Ascending aorta (tissue), 2 donors: ENCODE results near the gene MECR. TPM values are rescaled to one million over a fixed set of nuclear protein-coding genes. Genes with fewer than 3 reads are reported as not detected.

Experiments
- DNase-seq, 2 donors: peaks; one replicate each; pipeline ENCODE4 v3.0.0-alpha.2; 2019; ENCODE audit warnings: low spot score in 2 of 2
- H3K27ac ChIP-seq, 2 donors: fragments of 200-600 bp; sonication (generic); one replicate each; pipeline ENCODE4 v1.5.1; 2016 to 2017; ENCODE audit warnings: mild to moderate bottlenecking in 1 of 2
- H3K27me3 ChIP-seq: fragments of 200-600 bp; sonication (generic); one replicate; pipeline ENCODE4 v1.5.1; 2017
- H3K36me3 ChIP-seq, 2 donors: fragments of 200-600 bp; sonication (generic); one replicate each; pipeline ENCODE4 v1.5.1; 2016
- H3K4me1 ChIP-seq, 2 donors: fragments of 200-600 bp; sonication (generic); one replicate each; pipeline ENCODE4 v1.5.1; 2016 to 2017; ENCODE audit warnings: mild to moderate bottlenecking in 1 of 2
- H3K4me3 ChIP-seq, 2 donors: fragments of 200-600 bp; sonication (generic); one replicate each; pipeline ENCODE4 v1.5.1; 2016 to 2017; ENCODE audit warnings: mild to moderate bottlenecking in 1 of 2
- H3K9me3 ChIP-seq, 2 donors: fragments of 200-600 bp; sonication (generic); one replicate each; pipeline ENCODE4 v1.5.1; 2016
- CTCF ChIP-seq, 3 experiments: fragments of 200-600 bp in 2 of 3; fragments of 450-650 bp in 1 of 3; sonication (generic) in 2 of 3; IDR thresholded peaks; one replicate each; pipeline ENCODE4 v1.5.1; 2016 to 2019; ENCODE audit warnings: antibody characterized with exemption in 3 of 3, mild to moderate bottlenecking in 1 of 3, moderate library complexity in 1 of 3
- intact Hi-C: fragments of 100-400 bp; cut with DNase I; formaldehyde crosslinking; loops from one replicate; pipeline ENCODE4 v1.15.1; 2023
- total RNA-seq: library from RNA; depleted of rRNA; stranded (reverse); fragments of >200 nt; gene quantifications from one replicate; pipeline ENCODE4 v1.1.0, GENCODE V29; 2016

MECR gene
- total RNA-seq, 1 donor from 2014 or later: 1.2 TPM

DNA sequence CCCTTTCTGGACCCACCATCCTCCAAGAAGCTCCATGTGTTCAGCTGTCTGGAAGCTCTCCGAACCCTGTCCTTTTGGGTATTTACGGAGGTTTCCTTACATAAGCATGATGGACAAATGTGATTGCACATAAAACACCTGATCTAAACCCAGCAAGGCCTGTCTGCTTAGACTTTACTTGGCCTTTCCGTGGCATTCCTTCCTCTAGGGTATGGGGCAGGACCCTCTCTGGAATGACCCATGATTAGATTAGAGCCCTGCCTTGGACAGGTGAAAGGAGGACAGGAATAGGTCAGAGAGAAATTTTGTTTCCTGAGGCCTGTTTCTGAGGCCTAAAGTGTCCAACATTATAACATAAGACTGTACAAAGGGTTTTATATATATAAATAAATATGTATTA lies 22.4 kb upstream of the MECR start:
- H3K36me3 ChIP-seq: no peaks in the 10 kb centered on the region
- H3K9me3 ChIP-seq: no peaks in the 10 kb centered on the region
- intact Hi-C loops: no loop called here
- no peak overlapping the region for H3K4me3 ChIP-seq
- no peaks in the 10 kb centered on the region for H3K27me3 ChIP-seq
- TF ChIP-seq CTCF (IDR thresholded peaks at IDR 0.05): no peak
- DNase-seq: no peak
- H3K27ac ChIP-seq: no peak overlapping the region
- H3K4me1 ChIP-seq: peaks cover 0 to 5% of the 10 kb centered on the region in 2 donors

- intact Hi-C loops: no loop called here
- DNase-seq: no peak
Observed at GRCh38 chr1:29251164-29252124, 20.7 kb upstream of the MECR start.

GRCh38 chr1:29249951-29250581 lies 19.3 kb upstream of the MECR start:
- Histone ChIP-seq H3K4me3 (no peak overlapping the region), H3K27ac (no peak overlapping the region), H3K36me3 (no peaks in the 10 kb centered on the region), H3K9me3 (no peaks in the 10 kb centered on the region), H3K4me1 (no peaks in the 10 kb centered on the region), H3K27me3 (no peaks in the 10 kb centered on the region)
- TF ChIP-seq CTCF (IDR thresholded peaks at IDR 0.05): no peak
- DNase-seq: no peak
- intact Hi-C loops: no loop called here

More at GRCh38 chr1:29251164-29252124, 20.7 kb upstream of the MECR start:
- no peak overlapping the region for H3K4me3 ChIP-seq
- no peaks in the 10 kb centered on the region for H3K9me3 ChIP-seq
- no peak for TF ChIP-seq CTCF (IDR thresholded peaks at IDR 0.05)
- H3K4me1 ChIP-seq: no peaks in the 10 kb centered on the region
- H3K27ac ChIP-seq: no peak overlapping the region
- no peaks in the 10 kb centered on the region for H3K27me3 ChIP-seq
- no peaks in the 10 kb centered on the region for H3K36me3 ChIP-seq

DNA sequence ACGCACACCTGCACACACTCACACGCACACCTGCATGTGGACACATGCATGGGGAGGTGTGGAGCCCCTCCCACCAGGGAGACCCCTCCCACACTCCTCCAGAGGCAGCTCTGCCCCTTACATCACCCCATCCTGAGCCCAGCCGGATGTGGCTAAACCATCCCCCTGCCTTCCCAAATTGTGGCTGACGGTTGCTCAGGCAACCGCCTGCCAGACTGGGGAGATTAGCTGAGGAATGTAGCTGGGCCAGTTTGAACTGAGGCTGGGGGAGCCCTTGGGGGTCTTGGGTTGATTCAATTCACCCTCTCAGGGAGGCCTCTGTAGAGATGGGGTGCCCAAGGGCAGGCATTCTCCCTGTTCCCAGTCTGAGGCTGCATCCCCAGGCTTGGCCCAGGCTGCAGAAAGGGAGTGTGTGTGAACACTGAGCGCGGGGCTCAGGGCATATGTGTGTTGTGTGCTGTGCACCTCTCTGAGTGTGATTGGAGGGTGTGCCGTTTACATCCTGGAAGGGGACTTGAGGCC lies 18.5 kb upstream of the MECR start:
- no peaks in the 10 kb centered on the region for H3K4me1 ChIP-seq
- H3K36me3 ChIP-seq: no peaks in the 10 kb centered on the region
- H3K27me3 ChIP-seq: no peaks in the 10 kb centered on the region
- TF ChIP-seq CTCF (IDR thresholded peaks at IDR 0.05): no peak
- H3K9me3 ChIP-seq: no peaks in the 10 kb centered on the region
- no peak for DNase-seq
- intact Hi-C loops: no loop called here
- no peak overlapping the region for H3K4me3 ChIP-seq
- H3K27ac ChIP-seq: no peak overlapping the region

DNA sequence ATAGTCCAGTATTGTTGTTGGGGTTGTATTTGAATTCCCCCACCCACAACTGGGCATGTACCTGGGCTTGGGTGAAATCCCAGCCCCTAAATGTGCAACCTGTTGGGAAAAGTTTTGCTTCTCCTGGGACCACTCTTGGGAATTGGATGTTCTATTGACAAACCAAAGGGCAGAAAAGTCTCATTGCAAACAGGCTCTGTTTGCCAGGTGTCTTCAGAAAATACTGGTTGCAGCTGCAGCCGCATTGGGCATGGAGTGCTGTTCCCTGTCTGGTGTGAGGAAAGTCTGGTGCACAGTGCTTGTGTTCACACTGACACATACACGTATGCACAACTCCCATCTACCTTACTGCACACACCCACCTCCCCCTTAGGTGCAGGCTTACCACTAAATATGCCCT lies 17.7 kb upstream of the MECR start:
- intact Hi-C loops: no loop called here
- Histone ChIP-seq H3K9me3 (no peaks in the 10 kb centered on the region), H3K4me1 (no peaks in the 10 kb centered on the region), H3K27ac (no peak overlapping the region), H3K27me3 (no peaks in the 10 kb centered on the region), H3K36me3 (no peaks in the 10 kb centered on the region), H3K4me3 (no peak overlapping the region)
- DNase-seq: no peak
- TF ChIP-seq CTCF (IDR thresholded peaks at IDR 0.05): no peak
